ENCODE results near the gene FBXO24. TPM values are rescaled to one million over a fixed set of nuclear protein-coding genes. Genes with fewer than 3 reads are reported as not detected.

Gene FBXO24
- polyA plus RNA-seq, 3 donors = 1.3 to 1.4 (median 1.4) TPM

DNA sequence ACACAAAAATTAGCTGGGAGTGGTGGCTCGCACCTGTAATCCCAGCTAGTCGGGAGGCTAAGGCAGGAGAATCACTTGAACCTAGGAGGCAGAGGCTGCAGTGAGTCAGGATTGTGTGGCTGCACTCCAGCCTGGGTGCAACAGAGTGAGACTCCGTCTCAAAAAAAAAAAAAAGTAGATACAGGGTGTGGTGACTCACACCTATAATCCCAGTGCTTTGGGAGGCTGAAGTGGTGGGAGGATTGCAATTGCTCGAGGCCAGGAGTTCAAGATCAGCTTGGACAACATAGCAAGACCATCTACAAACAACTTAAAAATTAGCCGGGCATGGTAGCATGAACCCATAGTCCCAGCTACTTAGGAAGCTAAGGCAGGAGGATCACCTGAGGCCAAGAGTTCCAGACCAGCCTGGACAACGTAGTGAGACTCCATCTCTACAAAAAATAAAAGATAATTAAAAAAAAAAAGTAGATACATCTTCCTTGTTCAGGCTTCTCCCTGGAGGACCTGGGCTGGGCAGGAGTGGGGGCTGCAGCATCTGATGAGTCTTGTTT is 28.3 kb downstream of the FBXO24 start:
- DNase-seq (ENCODE audit: low read depth in 3 of 3, low spot score in 2 of 3) = no peak

DNA sequence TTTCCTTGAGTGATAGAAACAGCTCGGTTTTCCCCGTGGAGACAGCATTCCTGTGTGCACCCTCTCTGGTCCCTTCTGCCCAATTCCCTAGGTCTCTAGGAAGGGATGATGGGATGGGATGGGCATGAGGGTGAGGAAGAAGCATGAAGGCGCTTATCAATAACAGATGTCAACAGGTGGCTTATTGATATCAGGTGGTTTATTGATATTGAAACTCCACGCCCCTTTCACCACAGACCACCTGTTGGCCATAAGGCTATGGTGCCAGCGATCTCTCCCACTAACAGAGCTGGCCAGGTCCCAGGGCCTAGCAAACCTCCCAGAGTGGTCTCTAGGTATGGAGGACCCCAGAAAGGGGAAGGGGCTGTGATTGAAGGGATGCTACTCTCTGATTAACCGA is 34.1 kb downstream of the FBXO24 start:
- no peak for DNase-seq (ENCODE audit: low read depth in 3 of 3, low spot score in 2 of 3)

DNA sequence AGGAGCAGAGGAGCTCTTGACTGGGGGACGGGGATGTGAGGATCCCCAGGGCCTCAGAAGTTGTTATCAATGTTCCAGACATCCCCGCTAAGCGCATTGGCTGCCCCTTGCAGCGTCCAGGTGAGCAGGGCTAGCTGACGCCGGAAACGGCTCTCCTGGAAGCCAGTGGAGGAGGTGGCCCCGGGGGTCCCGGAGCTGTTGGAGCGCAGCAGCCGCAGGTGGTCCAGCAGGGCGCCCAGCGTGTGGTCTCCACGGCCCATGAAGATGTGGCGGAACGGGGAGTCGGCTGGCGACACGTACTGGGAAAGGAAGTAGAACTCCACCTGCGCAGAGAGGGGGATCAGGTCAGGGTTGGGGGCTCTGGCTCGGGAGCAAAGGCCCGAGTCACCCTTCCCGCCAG is 34.7 kb downstream of the FBXO24 start:
- DNase-seq (ENCODE audit: low read depth in 3 of 3, low spot score in 2 of 3) = no peak

DNA sequence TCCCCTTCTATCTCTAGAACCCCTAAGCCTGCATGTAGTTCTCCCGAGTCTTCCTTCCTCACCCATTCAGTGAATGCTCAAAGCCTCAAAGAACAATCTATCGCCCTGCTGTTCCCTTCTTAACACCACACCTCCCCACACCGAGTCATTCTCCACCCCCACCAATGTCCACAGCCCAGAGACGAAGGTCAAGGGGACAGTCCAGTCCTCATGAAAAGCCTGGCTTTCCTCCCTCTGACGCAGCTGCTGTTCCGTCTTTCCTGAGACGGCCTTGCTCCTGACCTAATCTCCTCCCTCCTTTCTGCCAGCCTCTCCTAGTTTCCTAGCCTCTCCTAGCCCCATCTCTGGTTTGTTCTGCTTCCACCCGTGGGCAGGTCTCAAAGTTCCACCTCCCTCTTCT is 35.4 kb downstream of the FBXO24 start:
- no peak for DNase-seq (ENCODE audit: low read depth in 3 of 3, low spot score in 2 of 3)

DNA sequence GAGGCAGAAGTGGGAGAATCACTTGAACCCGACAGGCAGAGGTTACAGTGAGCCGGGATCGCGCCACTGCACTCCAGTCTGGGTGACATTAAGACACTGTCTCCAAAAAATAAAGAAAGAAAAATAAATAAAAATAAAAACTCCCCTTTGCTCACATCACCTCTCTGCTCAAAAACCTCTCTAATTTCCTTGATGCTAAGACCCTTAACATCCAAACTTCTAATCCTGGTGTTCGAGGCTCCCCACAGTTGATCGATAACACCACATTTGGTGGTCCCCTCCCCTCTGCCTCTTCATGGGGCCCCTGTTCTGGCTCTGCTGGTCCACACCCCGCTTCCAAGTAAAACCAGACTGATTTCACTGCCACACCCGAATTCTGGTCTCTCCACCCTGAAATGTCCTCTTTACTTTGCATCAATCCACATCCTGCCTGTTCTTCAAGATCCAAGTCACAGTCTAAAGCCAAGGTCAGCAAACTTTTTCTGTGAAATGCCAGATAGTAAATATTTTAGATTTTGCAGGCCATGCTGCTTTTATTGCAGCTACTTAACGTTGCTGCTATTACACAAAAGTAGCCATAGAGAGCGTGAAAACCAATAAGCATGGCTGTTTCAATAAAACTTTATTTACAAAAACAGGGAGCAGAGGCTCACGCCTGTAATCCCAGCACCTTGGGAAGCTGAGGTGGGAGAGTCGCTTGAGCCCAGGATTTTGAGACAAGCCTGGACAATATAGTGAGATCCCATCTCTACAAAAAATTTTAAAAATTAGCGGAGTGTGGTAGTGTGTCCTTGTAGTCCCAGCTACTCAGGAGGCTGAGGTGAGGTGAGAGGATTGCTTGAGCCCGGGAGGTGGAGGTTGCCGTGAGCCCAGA is 38.1 kb downstream of the FBXO24 start:
- no peak for DNase-seq (ENCODE audit: low read depth in 3 of 3, low spot score in 2 of 3)

DNA sequence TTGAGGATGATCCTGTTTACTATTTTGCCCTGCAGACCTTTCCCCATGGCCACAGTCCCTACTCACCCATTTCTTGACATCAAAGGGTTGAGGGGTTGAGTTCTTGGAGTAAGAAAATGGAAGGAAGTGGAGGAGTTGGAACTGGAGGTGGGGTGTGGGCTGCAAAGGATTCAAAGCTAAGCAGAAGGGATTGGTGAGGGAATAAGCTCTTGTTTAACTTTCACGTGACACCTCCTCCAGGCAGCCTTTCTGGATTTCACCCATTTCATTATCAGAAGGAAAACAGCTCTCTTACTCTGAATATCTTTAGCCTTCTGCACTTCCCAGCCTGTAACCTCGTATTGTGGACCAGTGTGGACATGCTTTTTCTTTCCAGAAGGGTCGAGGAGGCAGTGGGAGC is 39.9 kb downstream of the FBXO24 start:
- DNase-seq (ENCODE audit: low read depth in 3 of 3, low spot score in 2 of 3) = no peak

DNA sequence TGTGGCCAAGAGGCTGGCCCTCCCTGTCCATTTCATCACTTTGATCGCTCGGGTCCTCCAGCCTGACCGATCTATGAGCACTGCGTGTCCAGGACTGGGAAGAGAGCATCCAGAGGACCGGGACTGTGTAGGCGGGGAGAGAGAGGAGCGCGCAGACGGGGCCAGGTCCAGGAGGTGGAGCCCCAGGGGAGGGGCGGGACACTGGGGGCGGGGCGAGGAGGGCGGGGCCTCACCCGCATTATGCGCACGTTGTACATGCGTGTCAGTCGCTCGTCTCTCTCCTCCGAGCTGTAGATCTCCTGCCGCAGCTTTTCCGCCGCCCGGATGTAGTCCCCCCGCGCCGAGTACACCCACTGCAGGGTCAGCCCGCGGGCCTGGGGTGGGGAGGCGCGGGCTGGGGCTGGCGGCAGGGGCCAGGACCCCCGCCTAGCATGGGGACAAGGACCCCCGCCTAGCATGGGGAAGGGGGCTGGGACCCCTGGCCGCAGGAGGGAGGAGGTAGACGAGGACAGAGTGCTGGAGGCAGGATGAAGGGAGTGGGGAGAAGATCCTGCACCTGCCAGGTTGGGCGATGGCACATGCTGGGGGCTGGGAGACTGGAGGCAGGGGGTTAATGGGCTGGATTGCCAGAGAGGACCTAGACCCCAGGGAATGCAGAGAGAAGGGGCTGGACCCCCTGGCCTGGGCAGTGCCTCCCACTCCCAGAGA is 40.6 kb downstream of the FBXO24 start:
- DNase-seq (ENCODE audit: low read depth in 3 of 3, low spot score in 2 of 3) = no peak

DNA sequence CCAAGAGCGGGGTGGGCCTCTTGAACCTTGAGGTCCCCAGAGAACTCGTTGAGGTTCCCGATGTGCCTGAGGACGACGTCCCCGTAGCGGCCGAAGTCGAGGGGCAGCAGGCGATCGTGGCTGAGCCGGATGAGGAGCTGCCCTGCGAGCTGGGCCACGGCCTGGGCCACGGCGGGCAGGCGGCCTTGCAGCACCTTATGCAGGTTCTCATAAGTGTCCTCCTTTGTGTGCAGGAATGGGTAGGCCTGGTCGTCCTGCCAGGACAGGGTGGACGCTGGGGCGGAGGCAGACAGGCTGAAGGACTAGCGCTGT is 41.1 kb downstream of the FBXO24 start:
- DNase-seq (ENCODE audit: low read depth in 3 of 3, low spot score in 2 of 3) = no peak

DNA sequence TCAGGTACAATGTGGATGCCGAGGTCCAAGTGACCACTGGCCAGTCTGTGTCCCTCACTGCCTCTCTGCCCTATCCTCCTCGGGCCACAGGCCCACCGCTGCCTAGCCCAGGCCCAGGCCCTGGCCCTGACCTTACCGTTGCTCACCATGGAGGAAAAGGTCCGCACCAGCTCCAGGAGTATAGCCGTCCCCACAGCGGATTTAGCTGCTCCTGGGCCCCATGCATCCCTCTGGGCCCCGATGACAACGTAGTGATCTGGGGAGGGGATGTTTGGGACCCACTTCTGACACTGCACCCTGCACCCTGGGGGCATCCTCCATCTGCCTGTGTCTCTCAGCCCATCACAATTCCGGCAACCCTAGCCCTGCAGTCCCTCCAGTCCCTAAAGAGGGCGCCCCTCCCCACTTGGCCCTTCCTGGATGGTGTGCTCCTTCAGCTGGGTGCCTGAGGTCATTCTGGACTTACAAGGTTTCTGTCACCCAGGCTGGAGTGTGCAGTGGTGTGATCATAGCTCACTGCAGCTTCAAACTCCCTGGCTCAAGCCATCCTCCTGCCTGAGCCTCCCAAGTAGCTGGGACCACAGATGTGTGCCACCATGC is 43.1 kb downstream of the FBXO24 start:
- DNase-seq (ENCODE audit: low read depth in 3 of 3, low spot score in 2 of 3) = no peak

DNA sequence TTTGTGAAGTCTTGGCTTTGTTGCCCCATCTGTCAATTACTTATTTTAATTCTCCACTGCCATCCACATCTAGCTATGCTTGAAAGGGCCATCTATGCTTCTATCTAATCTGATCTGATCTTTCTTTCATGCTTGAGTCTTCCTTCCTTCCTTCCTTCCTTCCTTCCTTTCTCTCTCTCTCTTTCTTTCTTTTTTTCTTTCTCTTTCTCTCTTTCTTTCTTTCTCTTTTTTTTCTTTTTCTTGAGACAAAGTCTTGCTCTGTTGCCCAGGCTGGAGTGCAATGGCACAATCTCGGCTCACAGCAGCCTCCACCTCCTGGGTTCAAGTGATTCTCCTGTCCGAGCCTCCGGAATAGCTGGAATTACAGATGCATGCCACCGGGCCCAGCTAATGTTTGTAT is 43.9 kb downstream of the FBXO24 start:
- no peak for DNase-seq (ENCODE audit: low read depth in 3 of 3, low spot score in 2 of 3)

DNA sequence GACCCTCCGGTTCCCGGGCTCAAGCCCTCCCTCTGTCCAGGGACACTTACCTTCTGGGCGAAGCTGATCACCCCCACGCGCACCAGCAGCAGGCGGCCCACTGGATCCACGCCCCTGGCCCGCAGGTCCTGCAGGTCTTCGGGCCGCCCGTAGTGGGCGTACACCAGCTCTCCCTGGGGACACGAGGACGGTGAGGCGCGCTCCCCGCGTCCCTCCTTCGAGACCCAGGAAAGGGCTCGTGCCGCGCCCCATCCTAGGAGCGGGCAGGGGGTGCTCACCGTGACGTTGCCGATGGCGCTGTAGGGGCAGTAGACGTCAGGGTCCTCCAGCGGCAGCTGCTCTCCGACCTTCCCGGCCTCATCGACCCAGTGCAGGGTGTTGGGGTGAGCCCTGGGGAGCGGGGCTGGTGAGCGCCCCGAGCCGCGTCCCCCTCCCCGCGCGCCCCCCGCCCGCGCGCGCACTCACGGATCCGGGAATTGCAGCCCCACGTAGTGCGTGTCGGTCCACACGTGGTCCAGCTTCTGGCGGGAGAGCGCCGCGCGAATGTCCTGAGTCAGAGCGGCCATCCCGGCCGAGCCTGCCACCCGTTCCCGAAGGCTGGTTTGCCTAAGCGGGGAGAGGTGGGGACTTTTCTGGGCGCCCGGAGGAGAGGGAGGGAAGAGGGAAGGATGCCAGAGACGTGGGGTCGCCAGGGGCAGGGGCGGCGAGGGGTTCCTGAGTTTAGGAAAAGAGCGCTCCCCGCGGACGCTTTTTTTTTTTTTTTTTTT is 47.0 kb downstream of the FBXO24 start:
- DNase-seq (ENCODE audit: low read depth in 3 of 3, low spot score in 2 of 3) = no peak

DNA sequence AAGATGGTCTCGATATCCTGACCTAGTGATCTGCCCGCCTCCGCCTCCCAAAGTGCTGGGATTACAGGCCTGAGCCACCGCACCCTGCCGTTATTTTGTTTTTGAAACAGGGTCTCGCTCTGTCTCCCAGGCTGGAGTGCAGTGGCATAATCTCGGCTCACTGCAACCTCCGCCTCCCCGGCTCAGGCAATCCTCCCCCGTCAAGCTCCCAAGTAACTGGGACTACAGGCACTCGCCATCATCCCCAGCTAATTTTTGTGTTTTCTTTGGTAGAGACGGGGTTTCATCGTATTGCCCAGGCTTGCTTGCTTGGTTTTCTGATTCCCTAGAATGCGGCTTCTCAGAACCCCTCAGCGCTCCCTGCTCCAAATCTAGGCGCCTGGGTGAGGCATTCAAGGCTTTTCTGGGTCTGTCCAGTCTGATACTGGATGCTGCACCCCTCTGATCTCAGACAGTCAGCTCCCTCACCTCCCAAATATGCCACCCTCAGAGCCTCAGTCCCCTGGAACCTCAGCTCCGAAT is 53.9 kb downstream of the FBXO24 start:
- DNase-seq (ENCODE audit: low read depth in 3 of 3, low spot score in 2 of 3) = no peak

DNA sequence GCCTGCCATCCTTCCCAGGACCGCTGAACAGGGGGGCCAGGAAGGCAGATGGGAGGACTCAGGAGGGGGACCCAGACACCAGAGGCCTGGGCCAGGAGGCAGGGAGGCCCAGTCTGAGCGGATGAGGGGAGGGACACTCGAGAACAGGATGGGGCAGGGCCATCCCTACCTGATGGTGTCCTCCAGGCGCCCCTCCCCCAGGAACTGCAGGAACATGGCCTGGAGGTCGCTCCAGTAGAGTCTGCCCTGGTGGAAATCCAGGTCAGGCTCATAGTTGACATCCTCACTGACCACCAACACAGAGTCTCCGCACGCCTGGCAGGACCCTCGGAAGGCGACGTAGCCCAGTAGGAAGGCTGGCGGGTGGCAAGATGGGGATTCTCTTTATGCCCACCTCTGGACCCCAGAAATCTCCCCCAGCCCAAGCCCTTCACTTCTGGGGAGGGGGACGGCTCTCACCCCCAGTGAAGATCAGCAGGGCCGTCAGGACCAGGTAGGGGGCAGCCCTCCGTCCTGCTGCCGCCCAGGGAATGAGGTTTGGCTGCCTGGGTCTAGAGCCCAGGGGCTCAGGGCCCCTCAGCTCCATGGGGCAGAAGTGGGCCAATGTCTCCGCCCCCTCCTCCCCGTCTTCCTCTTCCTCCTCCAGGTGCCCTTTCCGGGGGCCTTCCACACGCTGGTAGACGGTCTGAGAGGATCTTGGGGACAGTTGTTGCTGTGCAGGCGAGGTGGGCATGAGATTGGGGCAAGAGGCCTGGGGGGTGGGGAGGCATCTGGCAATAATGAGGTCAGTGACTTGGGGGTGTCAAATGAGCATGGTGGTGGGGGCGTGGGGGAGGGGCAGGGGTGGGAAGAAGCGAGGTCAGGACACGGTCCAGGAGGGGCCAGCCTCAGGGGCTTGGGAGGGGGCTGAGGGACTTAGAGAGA is 54.7 kb downstream of the FBXO24 start:
- no peak for DNase-seq (ENCODE audit: low read depth in 3 of 3, low spot score in 2 of 3)

DNA sequence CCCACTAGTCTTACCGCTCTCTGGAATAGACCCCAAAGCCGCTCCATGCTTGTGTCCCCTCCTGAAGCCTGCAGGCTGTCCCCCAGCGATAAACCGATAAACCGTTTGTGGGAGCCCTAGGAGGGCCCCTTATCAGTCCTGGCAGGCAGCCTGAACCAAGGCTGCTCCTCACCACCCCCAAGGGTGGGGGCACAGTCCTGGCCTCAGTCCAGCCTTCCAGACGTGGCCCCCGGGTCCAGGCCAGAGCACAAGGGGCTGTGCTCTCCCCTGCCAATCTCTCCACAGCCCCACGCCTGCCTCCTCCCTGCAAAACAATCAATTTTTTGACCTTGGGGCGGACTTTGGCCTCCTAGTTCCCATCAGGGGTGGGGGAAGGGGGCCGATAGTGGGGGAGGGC is 55.3 kb downstream of the FBXO24 start, which contains the start of gene TFR2:
TFR2 (minus strand) TSS at position 90 of the 397 bp plus-strand sequence; CDS start at position 47, 43 bp downstream.
- DNase-seq (ENCODE audit: low read depth in 3 of 3, low spot score in 2 of 3) = no peak

DNA sequence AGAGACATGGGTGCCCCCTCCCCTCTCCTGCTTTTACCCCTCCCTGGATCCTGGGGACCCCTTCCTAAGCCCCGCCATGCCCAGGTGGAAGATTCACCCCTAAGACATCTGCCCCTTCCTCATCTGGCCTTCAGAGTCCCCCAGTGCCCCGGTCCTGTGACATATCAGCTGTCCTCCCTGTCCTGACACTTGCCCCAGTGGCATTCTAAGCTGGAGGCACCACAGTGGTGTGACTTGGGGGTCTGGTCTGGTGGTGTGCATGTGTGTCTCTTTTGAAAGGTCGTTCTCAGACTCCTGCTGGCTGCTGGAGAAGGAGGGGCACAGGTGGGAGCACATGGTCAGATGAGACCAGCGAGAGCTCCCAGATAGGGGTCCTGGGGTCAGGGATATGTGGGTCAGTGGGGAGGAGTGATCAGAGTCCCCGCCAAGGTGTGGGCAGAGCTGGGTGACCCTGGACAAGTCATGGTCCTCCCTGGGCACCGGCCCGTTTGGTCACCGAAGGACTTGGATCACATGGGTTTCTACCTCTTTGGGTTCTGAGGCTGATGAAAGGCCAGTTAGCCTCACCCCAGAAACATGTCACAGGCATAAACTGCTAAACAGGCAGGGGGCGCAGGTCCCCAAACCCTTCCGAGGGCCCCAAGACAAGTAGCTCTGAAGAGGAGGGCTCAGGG is 55.9 kb downstream of the FBXO24 start:
- DNase-seq (ENCODE audit: low read depth in 3 of 3, low spot score in 2 of 3) = no peak

DNA sequence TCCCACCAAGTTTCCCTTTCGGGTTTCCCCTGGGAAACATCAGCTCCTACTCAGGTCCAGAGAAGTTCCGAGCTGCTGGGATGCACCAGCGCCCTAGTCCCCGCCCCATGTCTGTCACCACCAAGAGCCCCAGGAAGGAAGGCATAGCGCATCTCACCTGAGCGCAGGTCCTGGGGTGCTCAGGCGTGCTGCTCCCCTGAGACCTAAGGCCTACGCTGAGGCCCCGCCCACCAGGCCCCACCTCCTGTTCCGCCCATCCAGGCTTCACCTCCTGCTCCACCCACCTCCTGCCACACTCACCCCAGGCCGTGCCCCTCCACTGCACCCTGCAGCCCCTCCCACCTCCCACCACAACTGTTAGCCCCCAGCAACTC is 56.4 kb downstream of the FBXO24 start:
- no peak for DNase-seq (ENCODE audit: low read depth in 3 of 3, low spot score in 2 of 3)

DNA sequence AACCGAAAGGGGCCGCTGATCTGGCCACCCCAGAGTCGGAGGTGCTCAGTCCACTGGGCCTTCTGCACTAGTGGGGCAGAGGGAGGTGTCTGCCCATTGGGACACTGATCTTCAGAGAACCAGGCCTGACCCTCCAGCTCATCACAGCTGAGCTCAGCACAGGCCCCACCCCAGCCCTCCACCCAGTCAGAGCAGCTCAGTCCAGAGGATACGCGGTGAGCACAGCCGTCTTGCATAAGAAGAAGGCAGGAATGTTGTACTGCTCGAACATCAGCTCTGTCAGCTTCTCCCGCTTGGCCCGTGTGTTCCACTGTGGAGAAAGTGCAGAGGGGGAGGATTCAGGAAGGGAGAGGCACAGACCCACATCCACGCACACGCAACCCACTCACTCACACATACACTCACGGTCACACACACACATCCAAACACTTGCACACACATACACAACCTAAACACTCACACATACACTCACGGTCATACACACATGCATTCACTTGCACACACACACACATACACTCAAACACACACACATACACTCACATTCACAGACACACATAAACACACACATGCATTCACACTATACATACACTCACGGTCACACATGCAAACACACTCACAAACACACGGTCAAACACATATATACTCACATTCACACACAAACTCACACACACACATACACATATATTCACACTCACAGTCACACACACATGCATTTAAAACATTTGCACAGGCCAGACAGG is 63.9 kb downstream of the FBXO24 start:
- DNase-seq (ENCODE audit: low read depth in 3 of 3, low spot score in 2 of 3) = no peak

Measured in right renal cortex interstitium (tissue), 3 donors.